ENCODE results near the gene CCDC9. TPM values are rescaled to one million over a fixed set of nuclear protein-coding genes. Genes with fewer than 3 reads are reported as not detected.
A peak's percentile ranks its signal among the peaks of the same experiment; 100 is the strongest.

Gene CCDC9
- total and polyA plus RNA-seq, 2 of the 13 experiments (the other 11 are each of a cell fraction or from before 2014, with no cell fraction given), result 2.9 to 6.3 TPM

DNA sequence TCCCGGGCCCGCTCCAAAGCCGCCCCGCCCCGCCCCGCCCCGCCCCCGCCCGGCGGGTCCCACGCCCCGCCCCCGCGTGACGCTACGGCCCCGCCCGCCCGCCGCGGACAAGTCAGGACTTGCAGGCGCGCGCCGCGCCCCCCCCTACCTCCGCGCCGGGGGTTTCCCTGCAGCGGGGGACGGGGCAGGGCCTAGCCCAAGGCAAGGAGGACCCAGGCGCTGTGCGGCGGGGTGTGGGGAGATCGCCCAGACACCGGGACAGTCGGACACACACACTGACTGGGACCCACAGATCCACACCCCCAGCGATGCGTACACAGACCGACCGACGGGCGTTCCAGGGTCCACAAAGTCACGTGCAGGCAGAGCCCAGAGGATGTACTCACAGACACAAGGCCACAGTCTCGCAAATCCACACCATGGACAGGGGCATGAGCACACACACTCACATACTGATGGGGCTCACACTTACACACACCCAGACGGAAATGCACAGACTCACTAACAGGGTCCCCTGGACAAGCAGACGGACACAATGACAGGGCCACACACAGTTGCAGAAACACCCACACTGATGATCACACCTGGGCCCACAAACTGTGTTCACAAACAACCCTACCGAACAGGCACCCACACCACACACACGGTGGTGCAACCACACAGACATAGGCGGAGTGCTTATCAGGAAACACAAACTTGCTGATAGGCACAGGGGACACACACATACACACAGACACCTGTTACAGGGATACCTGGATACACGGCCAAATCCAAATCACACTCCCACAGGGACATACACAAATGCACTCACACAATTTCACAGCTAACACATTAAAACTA lies 24.9 kb upstream of the CCDC9 start (continued):
- peak; percentile 48; the same call in 1 of the 2 replicates for TF ChIP-seq ZNF574 (CRISPR knock-in tag; IDR thresholded peaks at IDR 0.05)
- TF ChIP-seq ISL2 (CRISPR knock-in tag; IDR thresholded peaks at IDR 0.05), result peak; percentile 76; the same call in 1 of the 2 replicates
- peak; percentile 65; the same call in 1 of the 2 replicates for TF ChIP-seq ZBTB7B (CRISPR knock-in tag; IDR thresholded peaks at IDR 0.05)
- TF ChIP-seq NBN (conservative IDR thresholded peaks at IDR 0.05), result no peak
- TF ChIP-seq KLF6 (CRISPR knock-in tag; IDR thresholded peaks at IDR 0.05), result peak; percentile 70
- TF ChIP-seq KDM1A (CRISPR knock-in tag; IDR thresholded peaks at IDR 0.05), result no peak; the same call in 1 of the 2 replicates
- TF ChIP-seq, protein P1, sequence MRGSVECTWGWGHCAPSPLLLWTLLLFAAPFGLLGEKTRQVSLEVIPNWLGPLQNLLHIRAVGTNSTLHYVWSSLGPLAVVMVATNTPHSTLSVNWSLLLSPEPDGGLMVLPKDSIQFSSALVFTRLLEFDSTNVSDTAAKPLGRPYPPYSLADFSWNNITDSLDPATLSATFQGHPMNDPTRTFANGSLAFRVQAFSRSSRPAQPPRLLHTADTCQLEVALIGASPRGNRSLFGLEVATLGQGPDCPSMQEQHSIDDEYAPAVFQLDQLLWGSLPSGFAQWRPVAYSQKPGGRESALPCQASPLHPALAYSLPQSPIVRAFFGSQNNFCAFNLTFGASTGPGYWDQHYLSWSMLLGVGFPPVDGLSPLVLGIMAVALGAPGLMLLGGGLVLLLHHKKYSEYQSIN (CRISPR knock-in tag; IDR thresholded peaks at IDR 0.05; ENCODE audit: borderline replicate concordance), result no peak
- TF ChIP-seq SYNCRIP (IDR thresholded peaks at IDR 0.05; ENCODE audit: insufficient read depth, low read depth, low read length), result no peak
- peak; percentile 52 for TF ChIP-seq CBFB (CRISPR knock-in tag; IDR thresholded peaks at IDR 0.05)
- peak; percentile 83 for TF ChIP-seq SP4 (CRISPR knock-in tag; IDR thresholded peaks at IDR 0.05)
- TF ChIP-seq ZNF205 (CRISPR knock-in tag; IDR thresholded peaks at IDR 0.05), result no peak
- TF ChIP-seq ZNF496 (CRISPR knock-in tag; IDR thresholded peaks at IDR 0.05; ENCODE audit: insufficient replicate concordance), result no peak
- TF ChIP-seq ZNF710 (CRISPR knock-in tag; IDR thresholded peaks at IDR 0.05; ENCODE audit: borderline replicate concordance), result peak; percentile 90; the same call in 1 of the 2 replicates
- TF ChIP-seq ZNF513 (CRISPR knock-in tag; conservative IDR thresholded peaks at IDR 0.05), result no peak
- peak; percentile 92 for TF ChIP-seq ZFX (CRISPR knock-in tag; IDR thresholded peaks at IDR 0.05; ENCODE audit: low read depth)
- TF ChIP-seq, protein P2, sequence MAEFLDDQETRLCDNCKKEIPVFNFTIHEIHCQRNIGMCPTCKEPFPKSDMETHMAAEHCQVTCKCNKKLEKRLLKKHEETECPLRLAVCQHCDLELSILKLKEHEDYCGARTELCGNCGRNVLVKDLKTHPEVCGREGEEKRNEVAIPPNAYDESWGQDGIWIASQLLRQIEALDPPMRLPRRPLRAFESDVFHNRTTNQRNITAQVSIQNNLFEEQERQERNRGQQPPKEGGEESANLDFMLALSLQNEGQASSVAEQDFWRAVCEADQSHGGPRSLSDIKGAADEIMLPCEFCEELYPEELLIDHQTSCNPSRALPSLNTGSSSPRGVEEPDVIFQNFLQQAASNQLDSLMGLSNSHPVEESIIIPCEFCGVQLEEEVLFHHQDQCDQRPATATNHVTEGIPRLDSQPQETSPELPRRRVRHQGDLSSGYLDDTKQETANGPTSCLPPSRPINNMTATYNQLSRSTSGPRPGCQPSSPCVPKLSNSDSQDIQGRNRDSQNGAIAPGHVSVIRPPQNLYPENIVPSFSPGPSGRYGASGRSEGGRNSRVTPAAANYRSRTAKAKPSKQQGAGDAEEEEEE (CRISPR knock-in tag; IDR thresholded peaks at IDR 0.05; ENCODE audit: borderline replicate concordance), result no peak
- TF ChIP-seq KDM5B (CRISPR knock-in tag; IDR thresholded peaks at IDR 0.05; ENCODE audit: borderline replicate concordance), result peak; percentile 93
- no peak for TF ChIP-seq PRPF4 (IDR thresholded peaks at IDR 0.05; ENCODE audit: low read depth, low read length, poor library complexity, severe bottlenecking)
- no peak for TF ChIP-seq HMG20A (CRISPR knock-in tag; IDR thresholded peaks at IDR 0.05; ENCODE audit: borderline replicate concordance)
- TF ChIP-seq AGO1 (IDR thresholded peaks at IDR 0.05; ENCODE audit: low read depth, low read length, poor library complexity, severe bottlenecking), result no peak
